GM10248 (cell line): Measurements from ENCODE around the gene EIF2AK2.

Source experiments
- CTCF ChIA-PET: fragments of 300-600 bp; sonication (Branson Sonifier 250); formaldehyde crosslinking; extraction: SDS; loops from one replicate; lab custom pipeline; 2021; ENCODE audit warnings: antibody characterized with exemption; lab: Yijun Ruan, JAX
- POLR2A ChIA-PET: fragments of 350-650 bp; sonication (Branson Sonifier 250); formaldehyde crosslinking; extraction: SDS; loops from one replicate; lab custom pipeline; 2020; ENCODE audit warnings: antibody characterized with exemption; lab: Yijun Ruan, JAX
- DNase-seq: peaks from one replicate; pipeline ENCODE4 v3.0.0; 2012; ENCODE audit errors: extremely low spot score
- CTCF ChIP-seq: IDR thresholded peaks from 2 replicates; pipeline ENCODE4 v1.5.1; 2012; ENCODE audit warnings: mild to moderate bottlenecking, low read depth; ENCODE audit errors: extremely low read depth, missing control alignments, control extremely low read depth

The EIF2AK2 gene

DNA sequence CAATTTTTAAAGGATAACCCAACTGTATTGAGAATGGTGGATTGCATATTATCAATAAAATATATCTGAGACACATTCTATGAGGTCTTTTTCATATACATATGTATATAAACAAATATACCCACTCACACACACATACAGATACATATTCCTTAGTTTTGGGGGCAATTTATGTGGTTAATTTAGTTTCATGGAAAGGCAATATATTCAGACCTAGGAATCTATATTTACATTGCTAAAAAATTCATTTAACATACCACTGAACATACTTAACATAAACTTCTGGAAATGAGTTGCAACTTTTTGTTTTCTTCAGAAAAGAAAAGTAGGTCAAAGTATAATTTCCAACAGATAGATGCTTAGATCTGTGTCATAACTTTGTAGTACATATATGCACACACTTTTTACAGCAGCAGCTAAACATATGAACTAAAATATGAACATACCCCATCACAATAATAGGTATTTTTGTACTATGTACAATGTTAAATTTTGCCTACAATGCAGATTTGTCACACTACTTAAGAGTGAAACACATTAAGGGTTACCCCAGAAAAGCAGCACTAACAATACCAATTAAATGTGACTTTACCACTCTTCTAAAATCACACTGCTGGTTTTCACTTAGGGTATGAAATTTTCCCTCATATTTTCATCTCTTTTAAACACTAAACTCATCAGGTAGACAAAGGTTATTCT is 95.6 kb downstream of the EIF2AK2 start:
- ChIA-PET POLR2A (no interaction called here), CTCF (interaction anchor here (1.7 kb wide), 1 partner anchor 9 kb away, joined by 8 read pairs; no protein-coding TSS in a partner anchor)
- no peak for DNase-seq
- no peak for TF ChIP-seq CTCF

- POLR2A ChIA-PET, result no interaction called here
- TF ChIP-seq CTCF, result no peak
- CTCF ChIA-PET, result interaction anchor here (2.0 kb wide), 1 partner anchor 9 kb away, joined by 6 read pairs; no protein-coding TSS in a partner anchor
- no peak for DNase-seq
Measured at GRCh38 chr2:37060446-37060845, 96.3 kb downstream of the EIF2AK2 start.

DNA sequence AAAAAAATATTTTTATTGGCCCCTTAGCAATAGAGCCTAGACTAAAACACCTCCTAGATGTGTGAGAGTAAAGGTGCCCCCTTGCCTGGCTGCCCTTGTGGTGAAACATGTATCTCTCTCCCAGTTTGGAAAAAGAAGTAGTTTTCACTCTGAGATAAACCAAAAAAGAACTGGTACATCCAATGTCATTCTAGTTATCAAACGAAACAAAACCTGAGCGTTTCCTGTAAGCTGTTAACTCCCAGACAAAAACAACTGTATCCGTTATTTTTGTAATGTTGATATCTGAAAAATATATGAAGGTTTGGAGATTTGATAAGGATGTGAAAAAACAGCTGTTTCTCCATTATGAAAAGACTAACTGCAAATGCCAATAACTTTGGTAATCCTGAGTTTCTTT is 96.9 kb downstream of the EIF2AK2 start:
- DNase-seq, result no peak
- no peak for TF ChIP-seq CTCF
- POLR2A ChIA-PET, result no interaction called here
- CTCF ChIA-PET, result interaction anchor here (2.0 kb wide), 1 partner anchor 10 kb away, joined by 6 read pairs; no protein-coding TSS in a partner anchor

DNA sequence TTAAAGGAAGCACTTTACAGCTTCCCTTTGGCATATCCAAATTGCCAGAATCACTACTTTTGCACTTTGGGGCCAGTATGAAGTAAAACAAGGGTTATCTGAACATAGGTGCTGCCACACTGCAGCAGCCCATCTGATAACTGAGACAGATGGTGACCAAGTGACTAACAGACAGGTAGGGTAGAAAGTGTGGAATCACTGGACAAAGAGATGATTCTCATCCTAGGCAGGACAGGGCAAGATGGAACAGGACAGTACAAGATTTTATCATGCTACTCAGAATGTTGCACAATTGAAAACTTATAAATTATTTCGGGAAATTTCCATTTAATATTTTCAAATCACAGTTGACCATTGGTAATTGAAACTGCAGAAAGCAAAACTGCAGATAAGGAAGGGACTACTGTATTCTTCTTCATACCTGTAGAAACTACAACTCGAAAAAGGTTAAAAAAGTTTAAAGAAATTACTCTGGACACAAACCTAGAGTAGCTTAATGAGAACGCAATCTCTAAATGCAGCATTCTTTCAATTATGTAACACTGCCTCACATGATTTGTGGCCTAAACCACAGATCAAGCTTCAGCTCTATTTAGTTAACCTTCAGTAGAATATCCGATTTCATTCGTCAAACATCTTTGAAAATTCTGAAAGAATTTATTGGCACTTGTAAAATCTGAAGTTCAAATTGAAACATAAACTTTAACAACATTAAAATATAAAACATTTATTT is 104.0 kb downstream of the EIF2AK2 start:
- no peak for TF ChIP-seq CTCF
- ChIA-PET CTCF (interaction anchor here (1.0 to 1.7 kb wide), 3 partner anchors 10 to 22 kb away, joined by 3 to 8 read pairs (median 3); no protein-coding TSS in a partner anchor), POLR2A (no interaction called here)
- no peak for DNase-seq
